Left ventricle myocardium inferior (tissue), 1 donor: ENCODE data around the gene ABCA2. TPM values are rescaled to one million over a fixed set of nuclear protein-coding genes. Genes with fewer than 3 reads are reported as not detected.

Experiments used
- DNase-seq: peaks from one replicate; pipeline ENCODE4 v3.0.0-alpha.2; 2020
- H3K27ac ChIP-seq: fragments of 200-600 bp; replicated peaks from 2 replicates; pipeline ENCODE4 v1.8.0; 2021
- H3K27me3 ChIP-seq: fragments of 200-600 bp; 2 replicates; pipeline ENCODE4 v1.8.0; 2021; ENCODE audit warnings: low read depth
- H3K36me3 ChIP-seq: fragments of 200-600 bp; 2 replicates; pipeline ENCODE4 v1.8.0; 2021
- H3K4me1 ChIP-seq: fragments of 200-600 bp; 2 replicates; pipeline ENCODE4 v1.8.0; 2021
- H3K4me3 ChIP-seq: fragments of 200-600 bp; 2 replicates; pipeline ENCODE4 v1.8.0; 2021; ENCODE audit warnings: mild to moderate bottlenecking, moderate library complexity
- H3K9me3 ChIP-seq: fragments of 200-600 bp; replicated peaks from 2 replicates; pipeline ENCODE4 v1.8.0; 2021
- CTCF ChIP-seq: fragments of 200-600 bp; IDR thresholded peaks from 2 replicates; pipeline ENCODE4 v1.8.0; 2021; ENCODE audit warnings: antibody characterized with exemption, mild to moderate bottlenecking, borderline replicate concordance
- intact Hi-C: fragments of 100-400 bp; cut with micrococcal nuclease; formaldehyde crosslinking; loops from one replicate; pipeline ENCODE4 v1.11.0; 2022
- total RNA-seq: library from RNA; stranded (reverse); fragmentation: NEBNext Ultra II Directional; extraction: Animal tissue kit (Norgen Biotek cat#: 25700); gene quantifications from one replicate; pipeline ENCODE4 v1.2.1, GENCODE V29; 2021
- donor health status: DM: no; HTN: yes; CAD: no; lungs with severe emphysema.

Gene ABCA2
- total RNA-seq, 1 donor from 2014 or later = 29.9 TPM

GRCh38 chr9:137074657-137075274 is 46.7 kb upstream of the ABCA2 start:
- intact Hi-C loops = no loop called here
- Histone ChIP-seq H3K4me3 (no peak overlapping the region), H3K27ac (no peak overlapping the region), H3K4me1 (peaks cover 36% of the 10 kb centered on the region), H3K27me3 (peaks cover under 1% of the 10 kb centered on the region), H3K36me3 (peaks cover 15% of the 10 kb centered on the region), H3K9me3 (no peaks in the 10 kb centered on the region)
- no peak for DNase-seq
- TF ChIP-seq CTCF = no peak

- intact Hi-C loops = no loop called here
- no peak for TF ChIP-seq CTCF
- H3K27ac ChIP-seq = no peak overlapping the region
- no peak overlapping the region for H3K4me3 ChIP-seq
- no peaks in the 10 kb centered on the region for H3K9me3 ChIP-seq
- peaks cover 7% of the 10 kb centered on the region for H3K36me3 ChIP-seq
- H3K4me1 ChIP-seq = peaks cover 36% of the 10 kb centered on the region
- DNase-seq = no peak
- peaks cover 8% of the 10 kb centered on the region for H3K27me3 ChIP-seq
Measured at GRCh38 chr9:137073992-137074399, 46.0 kb upstream of the ABCA2 start.

GRCh38 chr9:137071282-137071681 is 43.2 kb upstream of the ABCA2 start:
- H3K9me3 ChIP-seq = no peaks in the 10 kb centered on the region
- intact Hi-C loops = no loop called here
- no peaks in the 10 kb centered on the region for H3K36me3 ChIP-seq
- peaks cover 13% of the 10 kb centered on the region for H3K27me3 ChIP-seq
- H3K4me1 ChIP-seq = peaks cover 22% of the 10 kb centered on the region
- DNase-seq = no peak
- peak overlapping the region; percentile 62 for H3K4me3 ChIP-seq
- TF ChIP-seq CTCF = no peak
- H3K27ac ChIP-seq = peak overlapping the region; percentile 87

GRCh38 chr9:137070906-137071275 is 42.9 kb upstream of the ABCA2 start:
- Histone ChIP-seq H3K27me3 (peaks cover 13% of the 10 kb centered on the region), H3K9me3 (no peaks in the 10 kb centered on the region), H3K36me3 (no peaks in the 10 kb centered on the region), H3K27ac (peak overlapping the region; percentile 87), H3K4me3 (peak overlapping the region; percentile 62), H3K4me1 (peaks cover 22% of the 10 kb centered on the region)
- peak; percentile 72 for DNase-seq
- TF ChIP-seq CTCF = peak; percentile 51
- intact Hi-C loops = no loop called here

GRCh38 chr9:137070201-137070905 is 42.3 kb upstream of the ABCA2 start, which contains the start of gene SAPCD2:
SAPCD2 (minus strand) TSS chr9:137070557; CDS start chr9:137070460, 97 bp downstream.
- Histone ChIP-seq H3K4me1 (peaks cover 22% of the 10 kb centered on the region), H3K27ac (peak within 1 kb of the TSS; percentile 87), H3K36me3 (no peaks in the 10 kb centered on the region), H3K4me3 (peak within 1 kb of the TSS; percentile 62), H3K9me3 (no peaks in the 10 kb centered on the region), H3K27me3 (peaks cover 13% of the 10 kb centered on the region)
- no peak for TF ChIP-seq CTCF
- DNase-seq = peak; percentile 86
- intact Hi-C loops = no loop called here
